K562 (cell line): Measurements from ENCODE around the gene NANS. TPM values are rescaled to one million over a fixed set of nuclear protein-coding genes. Genes with fewer than 3 reads are reported as not detected.

Source experiments
- BRF1 ChIP-seq: IDR thresholded peaks from 3 replicates; pipeline ENCODE4 v1.6.1; 2011; ENCODE audit warnings: borderline replicate concordance, mild to moderate bottlenecking; ENCODE audit not compliant: insufficient read length; ENCODE audit errors: extremely low read depth
- C11orf30 ChIP-seq: fragments of 450-650 bp; IDR thresholded peaks from 2 replicates; pipeline ENCODE4 v1.6.1; 2016; ENCODE audit warnings: low read depth, mild to moderate bottlenecking
- CHD2 ChIP-seq: IDR thresholded peaks from 2 replicates; pipeline ENCODE4 v1.6.1; 2011; ENCODE audit warnings: low read depth, low read length
- ETS2 ChIP-seq: IDR thresholded peaks from 2 replicates; pipeline ENCODE4 v1.6.1; 2016; ENCODE audit warnings: borderline replicate concordance, missing genetic modification characterization, mild to moderate bottlenecking, moderate library complexity, missing compliant biosample characterization; ENCODE audit not compliant: poor library complexity, severe bottlenecking
- HMGN3 ChIP-seq: IDR thresholded peaks from 2 replicates; pipeline ENCODE4 v1.6.1; 2011; ENCODE audit warnings: borderline replicate concordance, low read depth, mild to moderate bottlenecking, mixed read lengths, low read length; ENCODE audit not compliant: insufficient read length; ENCODE audit errors: extremely low read depth
- LEF1 ChIP-seq: fragments of 450-650 bp; IDR thresholded peaks from 2 replicates; pipeline ENCODE4 v1.6.1; 2016; ENCODE audit warnings: mild to moderate bottlenecking
- MITF ChIP-seq: IDR thresholded peaks from 2 replicates; pipeline ENCODE4 v1.6.1; 2014; ENCODE audit warnings: antibody characterized with exemption
- MYC ChIP-seq, 2 experiments: fragments of 250-450 bp in 1 of 2; sonication (Bioruptor Pico) in 1 of 2; IDR thresholded peaks; 2 replicates each; pipeline versions ENCODE4 v1.5.1 to v1.6.1; 2012 to 2021; ENCODE audit warnings: low read depth in 2 of 2, borderline replicate concordance in 1 of 2, improper control_type of control experiment in 1 of 2, low read length in 1 of 2, mild to moderate bottlenecking in 1 of 2, moderate library complexity in 1 of 2
- PKNOX1 ChIP-seq: fragments of 450-650 bp; IDR thresholded peaks from 2 replicates; pipeline ENCODE4 v1.6.1; 2016
- SAP30 ChIP-seq: fragments of 200-600 bp; sonication (generic); IDR thresholded peaks from 2 replicates; pipeline ENCODE4 v1.6.1; 2012; ENCODE audit warnings: borderline replicate concordance, low read depth, mild to moderate bottlenecking, moderate library complexity, low read length, control low read depth, inconsistent platforms; ENCODE audit not compliant: insufficient read depth, poor library complexity, severe bottlenecking
- TBL1XR1 ChIP-seq, 2 experiments: IDR thresholded peaks; 2 replicates each; pipeline ENCODE4 v1.6.1; 2012; ENCODE audit warnings: improper control_type of control experiment in 2 of 2, low read length in 2 of 2, mild to moderate bottlenecking in 1 of 2
- THAP12 ChIP-seq: fragments of 250-450 bp; sonication (Bioruptor Pico); IDR thresholded peaks from 2 replicates; pipeline ENCODE4 v1.9.0; 2021; ENCODE audit warnings: mild to moderate bottlenecking, inconsistent platforms
- TRIM24 ChIP-seq, 2 experiments: fragments of 450-650 bp; IDR thresholded peaks; 2 replicates each; pipeline ENCODE4 v1.6.1; 2016
- ZKSCAN3 ChIP-seq: fragments of 250-450 bp; sonication (Bioruptor Pico); IDR thresholded peaks from 2 replicates; pipeline ENCODE4 v1.4.0; 2020
- ZNF431 ChIP-seq: sonication (generic); formaldehyde crosslinking; IDR thresholded peaks from 2 replicates; pipeline ENCODE4 v1.8.0; 2022; ENCODE audit warnings: mild to moderate bottlenecking, missing genetic modification reagents
- polyA plus RNA-seq, 8 experiments: library from polyadenylated mRNA; depleted of rRNA in 4 of 8; stranded (reverse) in 5 of 8; unstranded in 3 of 8; fragments of >200 nt; fragmentation: Nextera tagmentation in 2 of 8; fragmentation: Illumina TruSeq in 1 of 8; extraction: Ambion mirVana in 2 of 8; extraction: Trizol in 1 of 8; gene quantifications; 2 replicates each; pipeline versions ENCODE4 v1.2.1 to v1.2.3, GENCODE V29; 2011 to 2014; ENCODE audit warnings: inconsistent platforms in 1 of 8, missing spikeins in 1 of 8
- total RNA-seq, 7 experiments: library from RNA; depleted of rRNA in 6 of 7; stranded (reverse); fragments of >200 nt in 6 of 7; fragmentation: Illumina TruSeq in 2 of 7; extraction: Trizol in 2 of 7; gene quantifications; 2 replicates each; pipeline versions ENCODE4 v1.2.1 to v1.2.3, GENCODE V29; 2011 to 2021; ENCODE audit warnings: low replicate concordance in 1 of 7

Gene NANS
- total and polyA plus RNA-seq, 9 of the 15 experiments (the other 6 are each of a cell fraction or from before 2014, with no cell fraction given) = 37.1 to 181 (median 137) TPM

GRCh38 chr9:98047002-98047401, 9.5 kb upstream of the NANS start (continued):
- TF ChIP-seq ETS2 (tag) (no peak), TBL1XR1 (IDR thresholded peaks at IDR 0.05; ENCODE audit: low read length in 2 of 2) (no peak), THAP12 (CRISPR knock-in tag) (no peak), HMGN3 (no peak), SAP30 (no peak), MITF (no peak), ZNF431 (CRISPR knock-in tag) (peak; percentile 97), BRF1 (no peak), TRIM24 (IDR thresholded peaks at IDR 0.05) (0 out of 4 replicates have a peak, but pooled peaks of 1 of the 2 experiments have one; percentile 16), PKNOX1 (0 out of 2 replicates have a peak, but pooled peaks have one; percentile 31), C11orf30 (no peak), CHD2 (peak; percentile 87), MYC (IDR thresholded peaks at IDR 0.05; ENCODE audit: low read depth, low read length) (peak; percentile 76), MYC (CRISPR knock-in tag; IDR thresholded peaks at IDR 0.05; ENCODE audit: borderline replicate concordance, low read depth) (no peak), ZKSCAN3 (CRISPR knock-in tag) (no peak), LEF1 (no peak)
